Epithelial cell of prostate (primary cell): ENCODE measurements around the gene KAZN.
A peak's percentile ranks its signal among the peaks of the same experiment; 100 is the strongest.

Experiments used
- DNase-seq: peaks from one replicate; pipeline ENCODE4 v3.0.0-alpha.2; 2011; ENCODE audit warnings: low read depth, low spot score
- H3K27ac ChIP-seq: fragments of 450-650 bp; 2 replicates; pipeline ENCODE4 v1.5.1; 2017; ENCODE audit warnings: mild to moderate bottlenecking

The KAZN gene

DNA sequence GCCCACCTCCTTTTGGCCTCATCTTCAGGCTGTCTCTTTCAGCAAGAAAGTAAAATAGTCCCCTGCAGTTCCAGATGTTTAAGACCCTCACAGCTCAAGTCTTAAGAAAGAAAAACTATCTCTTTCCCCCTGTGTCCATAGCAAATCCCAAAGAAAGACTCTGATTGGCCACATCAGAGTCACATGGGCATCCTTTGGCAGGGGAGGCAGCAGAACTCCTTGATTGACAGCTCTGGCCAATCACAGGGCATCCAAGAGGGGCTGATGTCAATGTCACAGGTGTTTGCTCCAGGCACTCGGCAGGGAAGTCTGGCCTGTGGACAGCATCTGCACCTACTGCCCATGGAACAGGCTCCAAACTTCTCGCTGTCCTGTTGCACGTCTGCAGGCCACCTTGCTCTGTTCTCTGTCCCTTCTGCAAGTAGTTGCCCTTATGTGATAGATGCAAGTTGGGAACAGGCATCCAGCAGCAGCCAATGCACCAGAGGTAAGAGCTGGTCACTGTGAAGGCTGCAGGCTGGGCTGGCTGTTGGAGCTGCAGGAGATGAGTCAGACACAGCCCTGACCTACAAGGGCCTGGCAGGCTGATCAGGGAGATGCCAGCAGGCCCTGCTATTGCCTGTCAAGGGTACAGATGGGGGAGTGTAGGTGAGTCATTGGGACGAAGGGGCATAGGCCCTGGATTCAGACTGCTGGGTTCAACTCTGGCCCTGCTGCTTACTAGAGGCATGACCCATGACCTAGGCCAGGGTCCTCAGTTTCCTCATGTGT lies 458.2 kb downstream of the KAZN start:
- H3K27ac ChIP-seq: no peak overlapping the region
- DNase-seq: no peak

- no peak for DNase-seq
- no peak overlapping the region for H3K27ac ChIP-seq
These were observed 459.3 kb downstream of the KAZN start for GRCh38 chr1:15057834-15058233.

- no peak for DNase-seq
- H3K27ac ChIP-seq: no peak overlapping the region
These were observed 459.8 kb downstream of the KAZN start for GRCh38 chr1:15058261-15058660.

DNA sequence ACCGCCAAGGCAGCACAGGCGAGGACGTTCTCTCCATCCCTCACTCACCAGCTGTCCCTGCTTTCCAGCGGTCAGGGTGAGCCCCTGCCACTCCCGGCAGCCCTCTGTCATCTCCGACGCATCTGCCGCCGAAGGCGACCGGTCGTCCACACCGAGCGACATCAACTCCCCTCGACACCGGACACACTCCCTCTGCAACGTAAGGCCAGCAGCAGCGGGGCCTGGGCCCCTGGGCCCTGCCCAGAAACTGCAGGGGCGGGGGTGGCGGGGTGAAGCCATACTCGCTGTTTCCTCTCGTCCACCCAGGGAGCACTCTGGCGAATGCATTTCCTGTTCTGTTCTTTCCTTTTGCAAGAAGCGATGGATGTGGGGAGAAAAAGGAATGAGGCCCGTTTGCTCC lies 461.6 kb downstream of the KAZN start:
- no peak overlapping the region for H3K27ac ChIP-seq

DNA sequence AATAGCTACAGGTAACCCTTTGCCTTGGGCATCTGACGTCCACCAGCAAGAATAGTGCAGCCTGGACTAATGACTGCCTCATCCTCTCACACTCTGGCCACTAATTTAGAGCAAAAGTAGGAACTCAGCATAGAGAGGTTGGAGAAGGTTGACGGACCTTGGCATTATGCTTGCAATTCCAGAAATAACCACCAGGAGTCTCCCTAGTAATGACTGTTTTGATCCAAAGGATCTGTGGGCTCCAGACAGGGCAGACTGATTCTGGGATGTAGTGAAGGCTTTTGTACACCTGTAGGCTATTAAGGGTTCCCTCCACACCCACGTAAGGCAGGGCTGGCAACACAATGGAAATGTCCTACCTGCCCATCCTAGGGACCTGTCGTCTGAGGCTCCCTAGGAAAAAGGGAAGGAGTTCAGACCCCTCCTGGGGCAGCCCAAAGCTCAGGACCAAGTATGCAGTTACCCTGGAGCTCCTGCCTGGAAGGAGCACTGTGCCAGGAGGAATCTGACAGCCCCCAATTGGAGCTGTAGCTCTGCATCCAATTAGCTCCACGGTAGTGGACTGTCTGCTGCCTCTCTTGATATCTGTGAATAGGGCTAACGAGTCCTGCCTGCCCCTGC lies 464.1 kb downstream of the KAZN start:
- H3K27ac ChIP-seq: no peak overlapping the region
- DNase-seq: no peak

More for the DNA sequence above, 461.6 kb downstream of the KAZN start:
- DNase-seq: no peak

GRCh38 chr1:15063346-15063745 lies 464.9 kb downstream of the KAZN start:
- DNase-seq: no peak
- H3K27ac ChIP-seq: no peak overlapping the region

- DNase-seq: no peak
- no peak overlapping the region for H3K27ac ChIP-seq
These were observed 465.3 kb downstream of the KAZN start for GRCh38 chr1:15063783-15064182.

DNA sequence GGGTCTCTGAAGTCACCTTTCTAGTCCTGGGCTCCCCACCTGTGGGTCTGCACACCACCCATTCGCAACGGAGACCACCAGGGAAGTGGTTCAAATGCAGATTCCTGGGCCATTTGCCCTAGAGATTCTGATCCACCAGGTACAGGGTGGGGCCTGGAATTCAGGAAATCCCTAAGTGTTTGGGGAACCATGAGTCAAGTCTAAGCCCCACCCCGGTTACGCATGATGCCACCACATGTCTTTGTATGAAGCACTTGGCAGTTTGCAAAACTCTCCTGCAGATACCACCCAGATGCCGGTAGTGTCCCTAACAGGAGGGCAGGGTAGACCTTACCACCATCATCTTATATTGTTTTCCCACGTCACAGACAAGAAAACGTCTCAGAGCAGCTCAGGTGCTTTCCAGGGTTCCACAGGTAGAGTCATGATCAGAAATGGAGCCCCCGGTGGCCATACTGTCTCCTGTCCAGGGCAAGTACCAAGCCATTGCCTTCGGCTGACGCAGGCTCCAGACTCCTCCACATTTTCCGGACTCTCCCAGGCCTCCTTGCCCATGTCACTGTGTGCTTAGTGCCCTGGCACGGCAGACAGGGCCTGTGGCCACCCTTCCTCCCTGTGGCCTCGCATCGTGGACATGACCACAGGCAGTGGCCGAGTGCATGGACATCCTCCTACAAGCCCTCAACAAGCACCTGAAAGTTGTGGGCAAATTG lies 465.9 kb downstream of the KAZN start:
- peak; percentile 5 for DNase-seq
- no peak overlapping the region for H3K27ac ChIP-seq

DNA sequence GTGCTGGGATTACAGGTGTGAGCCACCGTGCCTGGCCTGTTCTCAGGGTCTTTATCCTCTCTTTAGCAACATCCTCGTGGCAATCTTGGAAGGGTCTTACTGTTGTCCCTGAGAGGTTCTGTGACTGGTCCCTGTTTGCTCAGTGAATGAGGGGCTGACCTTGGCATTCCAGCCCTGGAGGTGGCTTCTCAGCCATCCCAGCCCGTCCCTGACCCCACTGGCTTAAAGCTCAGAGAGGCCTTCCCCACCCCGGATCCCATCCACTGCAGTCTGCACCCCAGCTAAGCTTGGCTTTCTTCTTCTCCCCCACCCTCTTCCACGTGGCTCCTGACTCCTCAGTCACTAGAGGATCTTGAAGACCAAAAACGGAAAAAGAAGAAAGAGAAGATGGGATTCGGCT lies 466.8 kb downstream of the KAZN start:
- no peak overlapping the region for H3K27ac ChIP-seq
- no peak for DNase-seq

DNA sequence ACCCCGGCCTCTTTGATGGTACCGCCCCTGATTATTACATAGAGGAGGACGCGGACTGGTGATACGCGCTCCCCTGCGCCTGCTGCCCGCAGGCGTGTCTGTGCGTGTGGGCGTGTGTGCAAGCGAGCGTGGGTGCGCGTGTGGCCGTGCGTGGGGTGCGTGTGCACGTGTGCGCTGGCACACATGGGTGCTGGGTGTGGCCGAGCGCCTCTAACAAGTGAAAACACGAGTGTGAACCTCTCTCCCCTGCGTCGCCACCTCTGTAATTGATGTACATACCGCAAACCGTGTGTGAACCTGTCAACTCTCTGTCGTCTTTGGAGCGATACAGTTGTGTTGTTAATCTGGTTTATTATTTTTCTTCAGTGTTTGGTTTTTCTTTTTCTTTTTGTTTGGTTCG lies 467.3 kb downstream of the KAZN start:
- no peak for DNase-seq
- no peak overlapping the region for H3K27ac ChIP-seq

DNA sequence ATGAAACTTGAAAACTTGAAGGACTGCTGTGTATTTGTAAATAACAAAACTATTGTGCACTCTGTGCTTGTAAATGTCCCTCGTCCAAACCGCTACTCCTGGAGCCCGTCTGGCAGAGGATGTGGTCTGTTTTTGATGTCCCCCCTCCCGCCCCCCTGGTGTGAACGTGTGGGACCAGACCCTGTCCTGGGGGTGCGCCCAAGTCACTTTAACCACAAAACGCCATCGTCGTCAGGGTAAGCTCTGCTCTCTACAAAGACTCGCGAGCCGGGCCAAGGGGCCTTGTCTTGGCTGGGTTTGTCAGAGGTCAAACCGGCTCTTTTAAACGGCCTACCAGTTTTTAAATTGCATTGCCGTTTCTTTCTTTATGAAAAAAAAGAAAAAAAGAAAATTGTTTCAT lies 467.7 kb downstream of the KAZN start:
- no peak overlapping the region for H3K27ac ChIP-seq

GRCh38 chr1:15067148-15067547 lies 468.7 kb downstream of the KAZN start:
- no peak for DNase-seq
- no peak overlapping the region for H3K27ac ChIP-seq

More for the DNA sequence above, 467.7 kb downstream of the KAZN start:
- DNase-seq: no peak

DNA sequence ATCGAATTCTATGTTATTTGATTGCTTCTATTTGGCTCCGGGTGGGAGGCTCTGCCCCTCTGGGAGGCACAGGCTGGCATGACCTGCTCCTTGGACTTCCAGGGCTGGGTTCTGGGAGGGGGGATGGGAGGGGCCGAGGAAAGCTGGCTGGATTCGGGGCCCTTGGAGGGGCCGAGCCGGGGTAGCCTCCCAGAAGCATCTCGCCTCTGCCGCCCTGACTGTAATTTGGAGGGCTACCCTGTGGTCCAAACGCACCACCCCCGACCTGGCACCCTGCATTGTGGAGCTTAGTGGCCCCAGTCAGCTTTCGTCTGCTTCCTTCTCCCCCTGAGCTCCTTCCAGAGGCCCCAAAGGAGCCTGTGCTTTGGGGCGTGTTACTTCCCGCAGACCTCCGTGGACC lies 469.7 kb downstream of the KAZN start:
- no peak for DNase-seq
- no peak overlapping the region for H3K27ac ChIP-seq

GRCh38 chr1:15068997-15069396 lies 470.5 kb downstream of the KAZN start:
- H3K27ac ChIP-seq: no peak overlapping the region
- DNase-seq: no peak

- no peak overlapping the region for H3K27ac ChIP-seq
- DNase-seq: no peak
These were observed 471.8 kb downstream of the KAZN start for GRCh38 chr1:15070145-15070748.

DNA sequence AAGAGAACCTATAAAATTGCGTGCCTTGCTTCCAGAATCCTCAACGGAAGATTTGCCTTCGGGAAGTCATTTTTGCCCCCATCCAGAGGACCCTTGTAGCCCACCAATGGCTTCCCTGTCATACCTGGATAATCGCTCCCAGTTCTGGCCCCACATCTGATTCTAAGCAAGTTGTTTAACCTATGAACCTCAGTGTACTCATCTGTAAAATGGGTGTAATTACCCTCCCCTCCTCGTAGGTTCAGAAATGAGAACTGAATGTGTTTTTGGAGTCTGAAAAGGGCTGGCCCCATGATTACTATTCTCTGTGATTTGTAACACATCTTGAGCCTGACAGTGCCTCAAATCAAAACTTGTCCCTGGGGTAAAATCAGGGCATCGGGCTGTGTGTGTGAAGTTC lies 473.5 kb downstream of the KAZN start:
- DNase-seq: no peak
- no peak overlapping the region for H3K27ac ChIP-seq

DNA sequence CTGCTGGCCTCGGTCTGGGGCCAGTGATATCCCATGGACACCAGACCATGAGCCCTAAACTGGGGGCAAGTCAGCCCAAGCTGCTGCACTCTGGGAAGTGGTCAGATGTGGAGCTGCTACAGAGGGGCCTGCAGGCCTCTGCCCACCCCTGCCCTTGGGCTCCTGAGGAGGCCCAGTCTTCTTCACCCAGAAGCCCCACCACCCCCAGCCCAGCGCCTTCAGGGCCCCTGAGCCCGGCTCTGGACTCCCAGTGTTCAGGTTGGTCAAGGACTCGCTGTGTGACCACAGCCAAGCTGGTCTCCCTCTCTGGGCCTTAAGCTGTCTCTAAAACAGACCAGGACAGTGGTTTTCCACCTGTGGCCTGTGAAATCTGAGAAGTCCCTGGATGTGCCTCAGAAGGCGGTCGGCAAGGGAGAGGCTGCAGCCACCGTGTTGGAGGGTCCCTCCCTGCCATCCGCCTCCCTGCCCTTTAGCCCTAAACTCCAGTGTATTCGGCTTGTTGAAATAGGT lies 475.4 kb downstream of the KAZN start:
- H3K27ac ChIP-seq: no peak overlapping the region
- no peak for DNase-seq

- no peak for DNase-seq
- H3K27ac ChIP-seq: no peak overlapping the region
These were observed 476.7 kb downstream of the KAZN start for GRCh38 chr1:15075175-15075574.

DNA sequence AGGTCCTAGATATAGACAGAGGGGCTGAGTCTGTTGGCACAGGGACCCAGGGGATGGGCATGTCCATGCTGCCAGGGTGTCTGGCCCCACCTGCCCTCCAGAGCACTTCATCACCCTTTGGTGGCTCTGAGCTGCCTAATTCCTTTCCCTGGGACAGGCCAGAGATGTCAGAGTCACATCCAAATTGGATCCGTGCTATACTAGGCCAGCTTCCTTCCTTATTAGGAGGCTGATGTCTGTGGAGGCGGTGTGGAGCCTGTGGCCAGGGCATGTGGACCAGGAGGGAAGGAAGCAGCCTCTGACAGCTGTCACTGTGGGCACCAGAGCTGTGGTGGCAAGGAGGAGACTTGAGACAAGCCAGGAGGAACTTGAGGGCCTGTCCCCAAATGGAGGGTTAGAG lies 477.3 kb downstream of the KAZN start:
- no peak for DNase-seq
- no peak overlapping the region for H3K27ac ChIP-seq

DNA sequence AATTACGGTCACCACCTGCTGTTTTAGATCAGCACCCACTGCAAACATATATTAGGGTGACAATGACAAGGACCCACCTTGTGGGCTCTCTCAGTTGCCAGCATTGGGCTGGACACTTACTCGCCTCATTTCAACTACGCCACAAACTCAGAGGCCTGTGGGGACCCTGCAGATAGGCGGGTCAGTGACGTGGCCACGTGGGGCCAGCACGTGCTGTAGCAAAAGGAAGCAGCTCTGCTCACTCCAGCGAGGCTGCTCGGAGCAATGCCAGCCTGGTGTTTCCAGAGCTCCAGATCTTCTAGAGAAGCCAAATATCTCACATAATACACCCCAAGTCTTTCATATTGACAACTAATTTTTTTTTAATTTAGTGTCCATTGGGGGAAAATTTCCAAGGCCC lies 478.3 kb downstream of the KAZN start:
- H3K27ac ChIP-seq: no peak overlapping the region
- DNase-seq: no peak

DNA sequence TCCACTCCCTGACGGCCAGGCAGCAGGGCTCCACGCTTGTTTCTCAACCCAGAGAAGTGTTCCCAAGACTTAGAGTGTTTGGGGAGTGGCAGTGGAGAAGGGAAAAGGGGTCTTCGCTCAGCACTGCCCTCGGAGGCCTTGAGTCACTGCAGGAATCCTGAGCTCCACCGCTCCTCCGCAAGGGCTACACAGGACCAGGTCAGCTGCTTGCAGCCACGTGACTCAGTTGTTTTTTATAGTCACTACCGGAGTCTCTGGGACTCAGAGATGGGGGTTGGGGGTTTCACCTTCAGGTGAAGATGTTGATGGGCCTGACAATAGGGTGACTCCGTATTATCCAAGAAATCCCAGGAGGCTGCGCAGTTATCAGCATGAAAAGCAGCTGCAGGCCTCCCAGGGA lies 478.9 kb downstream of the KAZN start:
- no peak for DNase-seq
- H3K27ac ChIP-seq: no peak overlapping the region
